ENCODE measurements around the gene DNAJB12.
A peak's percentile ranks its signal among the peaks of the same experiment; 100 is the strongest.
"Not testable (repeated sequence)": the region's sequence is repeated elsewhere in the genome, so short reads cannot be mapped to it uniquely, and the experiment has no call there.

DNAJB12 gene

GRCh38 chr10:72353028-72353964 lies 1.4 kb downstream of the DNAJB12 start:
- DNase-seq: peak; percentile 74

- no peak for DNase-seq
These were observed 3.2 kb downstream of the DNAJB12 start for GRCh38 chr10:72351479-72351878.

DNA sequence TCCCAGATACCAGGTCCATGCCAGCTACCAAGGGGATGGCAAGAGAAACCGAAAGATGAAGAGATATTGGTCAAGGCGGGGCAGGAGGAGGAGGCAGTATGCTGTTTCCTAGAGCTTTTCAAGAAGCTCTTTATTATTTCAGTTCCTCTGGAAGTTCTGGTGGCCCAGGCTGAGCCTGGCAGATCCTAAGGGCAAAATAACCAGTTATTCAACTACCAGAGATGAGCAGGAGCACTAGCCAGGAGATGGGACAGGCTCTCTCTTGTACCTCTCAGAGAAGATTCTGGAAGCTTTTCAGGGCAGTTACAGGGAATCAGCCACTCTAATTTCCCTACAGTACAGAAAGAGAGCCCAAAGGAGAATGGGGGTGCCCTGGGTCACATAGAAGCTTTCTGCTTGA lies 5.3 kb downstream of the DNAJB12 start:
- no peak for DNase-seq

DNA sequence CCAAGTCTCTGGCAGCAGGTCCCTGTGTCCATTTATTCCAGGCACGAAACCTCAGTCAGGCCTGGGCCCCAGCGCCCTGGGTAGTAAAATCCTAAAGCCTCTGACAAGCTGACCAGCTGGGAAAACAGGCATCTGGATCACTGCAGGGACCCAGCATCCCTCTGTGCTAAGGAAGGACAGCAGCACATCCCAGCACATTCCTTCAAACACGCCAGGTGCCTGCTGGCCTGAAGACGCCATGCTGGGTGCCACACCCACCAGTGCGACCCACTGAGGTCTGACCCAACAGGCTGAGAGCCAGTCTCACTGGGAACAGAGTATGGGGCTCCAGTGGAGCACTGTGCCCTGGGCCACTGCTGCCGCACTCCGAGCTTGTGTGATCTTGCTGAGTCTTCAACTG lies 6.4 kb downstream of the DNAJB12 start:
- no peak for DNase-seq

GRCh38 chr10:72346117-72346516 lies 8.6 kb downstream of the DNAJB12 start:
- DNase-seq: not testable (repeated sequence)

DNA sequence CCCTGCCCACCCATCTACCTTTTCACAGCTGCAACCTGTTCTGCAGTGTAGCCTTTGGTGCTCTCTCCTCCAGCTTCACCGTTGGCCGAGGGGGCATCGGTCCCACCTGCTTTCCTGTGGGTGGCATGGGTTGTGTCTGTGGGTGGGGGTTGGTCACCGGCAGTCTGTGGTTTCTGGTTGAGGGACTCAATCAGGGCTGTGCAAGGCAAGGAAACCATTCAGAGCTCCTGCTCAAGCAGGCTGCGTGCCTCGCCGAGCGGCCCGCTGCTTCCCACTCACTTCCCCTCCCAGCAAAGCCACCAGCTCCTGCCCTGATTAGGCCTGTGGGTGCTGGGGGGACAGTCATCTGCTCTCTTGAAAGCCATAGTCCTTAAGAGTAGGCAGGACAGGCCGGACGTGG lies 9.8 kb downstream of the DNAJB12 start:
- no peak for DNase-seq

DNA sequence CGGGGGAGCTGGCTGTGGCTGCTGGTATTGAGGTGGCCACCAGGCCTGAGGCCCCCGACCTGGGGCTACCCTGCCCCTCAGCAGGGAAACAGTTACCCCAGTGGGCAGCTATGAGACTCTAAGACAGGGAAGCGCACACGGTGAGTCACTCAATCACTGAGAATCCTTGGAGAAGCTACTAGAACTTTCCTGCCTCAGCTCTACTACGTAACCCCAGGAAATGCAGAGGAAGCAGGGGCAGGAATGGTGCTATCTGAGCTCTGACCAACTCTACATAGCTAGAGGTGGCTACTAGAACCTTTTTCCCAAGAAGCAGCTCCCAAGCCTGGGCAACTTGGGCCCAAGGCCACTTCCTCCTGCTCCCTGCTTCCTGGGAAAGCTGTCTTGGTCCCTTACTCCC lies 11.8 kb downstream of the DNAJB12 start:
- DNase-seq: no peak

GRCh38 chr10:72340510-72341261 lies 14.0 kb downstream of the DNAJB12 start:
- peak; percentile 73 for DNase-seq

DNA sequence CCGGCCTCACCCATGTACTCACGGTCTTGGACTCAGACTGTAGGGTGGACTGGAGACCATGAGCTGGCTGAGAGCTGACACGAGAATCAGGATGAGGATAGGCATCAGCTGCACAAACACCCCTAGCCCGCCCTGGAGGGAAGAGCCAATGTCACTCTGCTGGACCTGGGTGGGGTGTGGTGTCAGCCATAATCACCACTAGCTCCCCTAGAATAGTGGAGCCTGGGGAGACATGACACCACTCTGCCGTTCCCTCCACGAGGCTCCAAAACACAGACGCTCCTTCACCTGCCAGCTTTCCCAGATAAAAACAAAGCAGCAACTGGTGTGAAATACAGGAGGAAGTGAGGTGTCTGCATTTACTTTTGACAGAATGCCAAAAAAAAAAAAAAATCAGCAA lies 16.5 kb downstream of the DNAJB12 start:
- peak; percentile 32 for DNase-seq

- DNase-seq: no peak
These were observed 17.0 kb downstream of the DNAJB12 start for GRCh38 chr10:72337722-72338121.

DNA sequence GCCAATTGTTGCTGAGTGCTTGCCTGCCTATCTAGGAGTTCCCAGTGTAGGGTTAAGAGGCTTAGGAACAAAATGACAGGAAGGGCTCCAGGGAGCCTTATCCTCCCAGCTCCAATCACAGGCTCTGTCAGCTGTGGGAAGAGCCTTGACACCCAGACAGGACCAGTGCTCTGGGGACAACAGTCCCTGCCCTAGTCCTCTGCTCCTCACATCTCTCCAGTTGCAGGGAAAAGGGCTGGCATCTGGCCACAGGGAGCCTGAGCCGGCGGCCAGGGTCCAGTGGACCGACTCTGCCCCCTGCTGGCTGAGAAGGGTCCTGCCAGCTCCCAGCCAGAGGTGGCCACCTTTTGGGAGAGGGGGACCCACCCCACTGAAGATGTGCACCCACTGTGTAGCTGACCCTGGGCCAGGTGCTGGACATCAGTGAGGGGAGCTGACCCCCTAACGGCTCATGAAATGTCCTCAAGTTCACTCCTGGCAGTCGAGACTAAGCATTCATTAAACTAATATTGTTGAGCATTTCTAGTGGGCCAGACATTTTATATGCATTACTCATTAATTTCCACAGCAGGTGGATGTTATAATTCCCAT lies 17.6 kb downstream of the DNAJB12 start:
- DNase-seq: peak; percentile 83

DNA sequence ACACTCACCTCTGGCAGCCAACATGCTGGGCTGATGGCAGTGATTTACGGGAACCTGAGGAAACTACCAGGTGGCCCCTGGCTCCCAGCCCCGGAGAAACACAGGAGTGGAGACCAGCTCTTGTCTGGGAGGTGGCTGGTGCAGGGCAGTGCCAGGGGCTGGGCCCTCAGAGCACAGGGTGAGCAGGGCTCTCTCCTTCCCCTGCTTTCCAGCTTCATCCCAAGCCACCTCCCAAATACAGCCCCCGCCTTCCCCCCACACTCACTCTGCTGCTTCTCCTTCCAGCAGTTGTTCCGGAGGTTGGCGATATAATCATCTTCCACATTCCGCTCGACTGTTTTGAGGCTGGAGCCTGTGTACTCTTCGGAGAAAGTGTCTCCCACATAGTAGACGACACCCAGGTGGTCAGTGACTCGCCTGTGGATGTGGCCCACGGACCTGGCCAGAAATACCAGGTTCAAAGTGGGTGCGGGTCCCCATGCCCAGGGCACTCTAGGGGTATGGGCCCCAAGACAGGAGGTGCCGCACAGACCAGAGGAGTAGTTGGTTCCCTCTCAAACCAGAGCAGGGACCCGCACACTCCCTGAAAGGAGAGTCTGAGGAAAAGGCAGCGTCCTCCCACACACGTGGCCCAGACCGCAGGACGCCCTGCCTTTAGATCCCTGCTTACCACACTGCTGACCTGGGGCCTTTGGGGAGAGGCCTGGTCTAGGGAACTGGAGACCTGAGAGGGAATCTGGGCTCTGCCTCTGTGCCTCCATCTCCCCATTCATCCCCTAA lies 18.3 kb downstream of the DNAJB12 start:
- DNase-seq: no peak

- no peak for DNase-seq
These were observed 19.1 kb downstream of the DNAJB12 start for GRCh38 chr10:72335394-72336258.

- no peak for DNase-seq
These were observed 19.8 kb downstream of the DNAJB12 start for GRCh38 chr10:72334825-72335393.

DNA sequence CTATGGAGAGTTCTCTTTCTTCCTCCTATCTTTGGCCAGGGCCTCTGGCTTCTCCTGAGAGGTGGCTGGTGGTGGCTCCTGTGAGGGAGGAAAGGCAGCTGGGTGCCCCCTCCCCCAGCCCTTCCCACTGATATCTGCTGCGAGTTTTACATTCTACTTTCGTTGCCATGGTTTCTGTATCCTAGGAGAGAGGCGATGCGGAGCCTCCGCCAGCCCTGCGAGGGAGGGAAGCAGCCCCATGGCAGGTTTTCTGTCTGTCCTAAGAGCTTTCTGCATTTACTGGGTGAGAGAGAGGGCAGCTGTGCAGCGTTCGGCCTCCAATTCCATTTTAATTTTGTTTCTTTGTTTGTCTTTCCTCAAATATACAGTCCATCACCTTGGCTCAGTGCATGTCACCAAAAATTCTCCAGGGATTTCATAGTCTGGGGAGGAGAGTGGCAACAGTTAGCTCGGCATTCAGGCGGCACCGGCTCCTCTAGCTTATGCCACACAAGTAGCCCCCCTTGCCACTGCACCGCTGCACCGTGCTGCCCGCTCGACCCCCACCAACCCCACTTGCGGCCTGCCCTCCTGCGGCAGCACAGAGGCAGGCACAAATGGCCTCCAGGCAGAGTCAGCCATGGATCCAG lies 20.4 kb downstream of the DNAJB12 start:
- peak; percentile 81 for DNase-seq

DNA sequence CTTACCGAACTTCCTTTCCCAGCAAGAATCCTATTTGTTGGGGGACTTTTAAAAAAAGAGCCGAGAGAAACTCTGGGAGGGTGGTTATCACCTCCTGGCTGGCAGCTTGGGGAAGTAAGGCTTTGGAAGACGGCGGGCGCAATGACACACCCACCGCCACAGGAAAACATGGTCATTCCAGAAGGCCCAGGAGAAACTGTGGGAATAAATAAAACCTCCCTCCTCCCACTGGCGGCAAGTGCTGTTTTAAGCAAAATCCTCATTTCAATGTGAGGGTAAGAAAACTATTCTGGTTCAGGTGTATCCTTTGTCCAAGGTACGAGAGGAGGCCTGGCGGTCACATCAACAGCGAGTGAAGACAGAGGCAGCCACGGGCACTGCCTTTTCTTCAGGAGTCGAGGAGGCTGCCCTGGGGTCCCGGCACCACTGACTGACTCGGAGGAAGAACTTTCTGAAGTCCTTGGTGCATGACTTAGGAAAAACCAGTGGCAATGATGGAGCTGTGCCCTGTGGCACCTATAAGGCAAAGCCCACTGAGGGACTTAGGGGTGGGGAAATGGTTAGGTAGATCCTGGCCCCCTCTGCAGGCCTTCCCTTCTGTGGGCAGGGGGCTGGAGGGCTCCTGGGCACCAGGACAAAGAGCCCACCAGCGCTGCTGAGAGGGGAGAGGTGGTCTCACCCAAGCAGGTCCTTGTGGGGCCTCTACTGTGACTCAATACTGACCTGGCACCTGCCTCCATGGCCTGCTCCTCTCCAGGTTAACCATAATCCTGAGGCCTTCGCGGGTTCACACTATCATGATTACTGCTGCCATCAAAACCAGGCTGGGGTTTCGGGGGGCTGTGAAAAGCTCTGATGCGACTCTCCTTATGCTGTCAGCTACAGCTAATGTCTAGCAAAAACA lies 21.4 kb downstream of the DNAJB12 start:
- no peak for DNase-seq

- DNase-seq: no peak
These were observed 22.2 kb downstream of the DNAJB12 start for GRCh38 chr10:72332423-72333111.

DNA sequence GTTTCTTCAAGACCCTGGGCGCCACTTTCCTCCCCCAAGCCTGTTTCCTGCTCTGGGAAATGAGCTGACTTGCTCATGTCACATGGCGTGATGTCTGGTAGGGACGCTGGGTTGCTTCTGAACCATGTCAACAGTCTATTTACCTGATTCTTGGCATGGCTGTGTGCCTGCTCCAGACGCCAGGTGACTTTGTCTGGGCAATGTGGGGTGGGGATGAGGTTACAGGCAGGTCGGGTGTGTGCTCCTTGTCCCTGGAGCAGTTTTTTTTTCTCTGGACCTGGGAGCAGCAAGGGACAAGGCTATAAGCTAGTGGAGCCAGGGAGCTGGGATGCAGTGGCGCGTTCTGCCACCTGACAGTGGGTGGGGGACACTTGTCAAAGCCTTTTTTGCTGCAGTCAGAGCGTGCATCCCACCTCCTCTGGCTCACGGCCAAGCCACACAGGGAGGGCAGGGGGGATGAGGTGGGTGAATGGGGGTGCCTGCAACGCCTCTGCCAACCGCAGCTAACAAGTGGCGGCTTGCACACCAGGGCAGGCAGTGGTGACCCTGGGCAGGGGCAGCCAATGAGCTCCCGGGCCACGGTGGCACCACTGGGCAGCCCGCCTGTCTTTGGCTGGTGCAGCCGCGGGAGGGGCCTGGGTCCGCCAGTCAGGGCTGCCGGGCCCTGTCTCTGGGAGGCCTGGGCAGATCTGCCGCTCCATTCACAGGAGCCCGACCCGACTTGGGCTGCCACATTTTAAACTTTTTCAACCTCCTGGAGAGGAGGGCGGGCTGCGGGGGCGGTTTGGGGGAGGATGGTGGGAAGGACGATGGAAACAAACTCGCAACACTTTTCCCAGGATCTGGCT lies 22.9 kb downstream of the DNAJB12 start:
- DNase-seq: peak; percentile 99

Data from DMS53 (cell line).